GM13977 (cell line): ENCODE data around the gene GUK1.

ENCODE experiments used
- DNase-seq: peaks from one replicate; pipeline ENCODE4 v3.0.0; 2012; ENCODE audit warnings: low spot score
- in situ Hi-C: fragments of 300-500 bp; cut with MboI; formaldehyde crosslinking; loops from one replicate; pipeline ENCODE4 v1.12.0; 2022; ENCODE audit warnings: low sequenced_read_pairs, low pct_unique_long_range_greater_than_20kb, mixed read lengths, inconsistent platforms; ENCODE audit not compliant: unreplicated experiment
- TF ChIP-seq, protein P1 (sequence below): IDR thresholded peaks from 2 replicates; pipeline ENCODE4 v1.5.1; 2012; ENCODE audit warnings: mild to moderate bottlenecking, control low read depth; ENCODE audit not compliant: insufficient read depth; ENCODE audit errors: extremely low read depth, missing control alignments

GUK1 gene

DNA sequence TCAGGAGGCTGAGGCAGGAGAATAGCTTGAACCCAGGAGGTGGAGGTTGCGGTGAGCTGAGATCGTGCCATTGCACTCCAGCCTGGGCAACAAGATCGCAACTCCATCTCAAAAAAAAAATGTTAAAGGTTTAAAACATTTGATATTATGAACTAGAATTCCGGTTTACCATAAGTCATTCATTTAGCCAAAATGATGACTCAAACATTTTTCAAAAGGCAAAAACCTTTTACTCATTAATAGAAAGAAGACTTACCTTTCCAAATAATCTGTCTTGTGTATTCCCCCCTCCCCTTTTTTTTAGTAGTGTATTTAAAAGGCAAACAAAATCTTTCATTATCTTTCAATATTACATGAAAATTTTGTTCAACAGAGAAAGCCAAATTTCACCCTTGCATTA, 22.7 kb upstream of the GUK1 start:
- in situ Hi-C loops: no loop called here
- TF ChIP-seq, protein P1, sequence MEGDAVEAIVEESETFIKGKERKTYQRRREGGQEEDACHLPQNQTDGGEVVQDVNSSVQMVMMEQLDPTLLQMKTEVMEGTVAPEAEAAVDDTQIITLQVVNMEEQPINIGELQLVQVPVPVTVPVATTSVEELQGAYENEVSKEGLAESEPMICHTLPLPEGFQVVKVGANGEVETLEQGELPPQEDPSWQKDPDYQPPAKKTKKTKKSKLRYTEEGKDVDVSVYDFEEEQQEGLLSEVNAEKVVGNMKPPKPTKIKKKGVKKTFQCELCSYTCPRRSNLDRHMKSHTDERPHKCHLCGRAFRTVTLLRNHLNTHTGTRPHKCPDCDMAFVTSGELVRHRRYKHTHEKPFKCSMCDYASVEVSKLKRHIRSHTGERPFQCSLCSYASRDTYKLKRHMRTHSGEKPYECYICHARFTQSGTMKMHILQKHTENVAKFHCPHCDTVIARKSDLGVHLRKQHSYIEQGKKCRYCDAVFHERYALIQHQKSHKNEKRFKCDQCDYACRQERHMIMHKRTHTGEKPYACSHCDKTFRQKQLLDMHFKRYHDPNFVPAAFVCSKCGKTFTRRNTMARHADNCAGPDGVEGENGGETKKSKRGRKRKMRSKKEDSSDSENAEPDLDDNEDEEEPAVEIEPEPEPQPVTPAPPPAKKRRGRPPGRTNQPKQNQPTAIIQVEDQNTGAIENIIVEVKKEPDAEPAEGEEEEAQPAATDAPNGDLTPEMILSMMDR: no peak
- no peak for DNase-seq

DNA sequence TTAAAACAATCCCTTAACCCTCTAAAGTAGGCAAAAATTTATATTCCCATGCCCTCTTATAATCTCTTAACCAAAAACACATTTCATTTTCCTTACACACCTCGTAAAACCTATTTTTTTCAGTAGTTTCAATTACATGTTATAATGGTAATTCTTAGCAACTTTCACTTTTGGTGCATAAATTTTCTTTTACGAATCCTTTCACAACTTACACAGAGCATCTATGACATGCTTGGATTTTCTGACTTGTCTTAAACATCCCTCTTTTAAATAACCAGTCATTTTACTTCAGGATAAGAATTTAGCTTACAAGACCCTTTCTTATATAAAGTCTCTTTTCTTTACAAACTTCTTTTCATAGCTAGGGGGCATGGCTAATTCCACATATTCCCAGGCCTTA, 22.0 kb upstream of the GUK1 start:
- DNase-seq: no peak
- TF ChIP-seq, protein P1: no peak
- in situ Hi-C loops: no loop called here

DNA sequence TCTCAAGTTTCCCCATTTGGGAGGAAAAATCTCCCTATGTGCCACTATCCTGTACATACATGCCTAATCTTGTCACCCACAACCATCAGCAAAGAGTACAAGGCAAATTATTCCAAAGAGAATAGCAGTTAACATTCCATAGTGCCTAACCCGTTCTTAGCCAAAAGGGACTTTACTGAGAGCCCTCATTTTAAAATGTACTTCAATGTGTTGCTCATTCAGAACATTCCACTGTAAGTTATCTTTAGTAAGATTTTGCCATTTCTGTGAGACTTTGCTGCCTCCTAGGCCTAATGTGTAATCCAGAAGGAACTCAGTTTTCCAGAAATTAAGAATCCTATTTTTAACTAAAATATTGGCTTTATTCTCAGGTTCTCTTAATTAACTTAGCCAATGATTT, 19.7 kb upstream of the GUK1 start:
- in situ Hi-C loops: no loop called here
- TF ChIP-seq, protein P1: no peak
- no peak for DNase-seq

DNA sequence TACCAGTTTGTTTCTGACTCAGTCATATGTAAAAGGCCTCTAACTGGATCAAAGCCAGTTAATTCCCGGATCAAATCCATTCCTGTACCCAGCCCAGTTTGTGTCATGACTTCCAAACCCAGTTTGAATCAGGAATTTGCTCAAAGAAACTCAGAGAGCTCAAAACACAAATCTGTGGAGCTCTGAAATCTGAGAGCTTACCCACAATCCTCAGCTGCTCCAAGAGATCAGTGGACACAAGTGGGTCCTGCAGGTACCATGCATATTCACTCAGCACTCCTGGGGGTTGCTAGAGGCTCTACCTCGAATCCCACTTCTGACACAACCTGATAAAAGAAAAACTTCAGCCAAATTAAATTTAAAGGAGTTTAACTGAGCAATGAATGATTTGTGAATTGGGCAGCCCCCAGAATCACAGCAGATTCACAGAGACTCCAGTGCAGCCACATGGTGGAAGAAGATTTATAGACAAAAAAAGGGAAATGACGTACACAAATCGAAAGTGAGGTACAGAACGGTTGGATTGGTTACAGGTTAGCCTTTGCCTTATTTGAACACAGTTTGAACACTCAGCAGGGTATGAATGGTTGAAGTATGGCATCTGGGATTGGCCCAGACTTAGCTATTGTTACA, 19.1 kb upstream of the GUK1 start:
- in situ Hi-C loops: no loop called here
- no peak for DNase-seq
- TF ChIP-seq, protein P1: no peak

DNA sequence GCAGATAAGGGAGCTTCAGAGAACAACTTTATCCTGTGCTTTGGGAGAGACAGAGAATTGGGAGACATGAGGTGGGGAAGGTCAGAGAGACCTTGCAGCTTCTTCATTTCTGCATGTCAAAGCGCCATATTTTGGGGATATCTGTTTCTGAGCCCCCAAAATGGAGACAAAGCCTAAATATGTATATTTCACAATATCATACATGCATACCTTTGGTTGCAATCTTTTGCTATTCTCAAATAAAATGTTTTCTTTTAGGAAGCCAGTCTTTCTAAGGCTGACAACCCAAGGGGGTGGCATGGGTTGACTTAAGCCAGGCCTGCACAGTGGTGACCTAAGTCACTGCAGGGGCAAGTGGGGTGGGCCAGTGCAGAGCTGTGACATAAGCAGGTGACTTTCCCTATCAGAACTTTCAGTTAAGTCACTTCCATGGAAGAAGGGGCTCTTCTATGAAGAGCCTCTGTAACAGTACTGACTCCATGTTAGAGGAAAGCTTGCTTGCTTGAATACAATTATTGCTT, 17.1 kb upstream of the GUK1 start:
- no peak for DNase-seq
- TF ChIP-seq, protein P1: no peak
- in situ Hi-C loops: no loop called here

DNA sequence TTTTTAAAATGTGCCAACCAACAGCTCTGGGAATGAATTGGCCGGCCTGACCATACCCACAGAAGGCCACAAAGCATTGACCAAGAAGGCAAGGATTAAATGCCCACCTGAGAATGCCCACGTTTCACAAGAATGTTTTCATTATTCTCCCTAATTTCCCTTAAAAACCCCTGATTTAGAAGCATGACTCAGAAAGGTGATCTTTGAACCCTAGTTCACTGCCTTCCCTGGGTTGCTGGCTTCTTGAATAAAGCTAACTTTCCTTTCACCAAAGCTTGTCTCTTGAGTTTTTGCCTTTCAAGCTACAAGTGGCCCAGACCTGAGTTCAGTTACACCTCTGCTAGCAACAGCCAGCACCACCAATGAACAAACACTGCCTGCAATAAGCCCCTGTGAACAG, 16.6 kb upstream of the GUK1 start:
- TF ChIP-seq, protein P1: no peak
- DNase-seq: no peak
- in situ Hi-C loops: no loop called here
